ENCODE measurements around the gene POC1B.
A peak's percentile ranks its signal among the peaks of the same experiment; 100 is the strongest.

The POC1B gene

GRCh38 chr12:89470741-89471509 is 54.9 kb downstream of the POC1B start:
- TF ChIP-seq CTCF (IDR thresholded peaks at IDR 0.05; ENCODE audit: control insufficient read depth, insufficient read depth, low read depth, low read length, missing control alignments): peak; percentile 61
- no peak overlapping the region for H3K4me3 ChIP-seq (ENCODE audit: control insufficient read depth, low read depth, low read length)
- no peak for DNase-seq (ENCODE audit: low read depth)

GRCh38 chr12:89469361-89469760 is 56.5 kb downstream of the POC1B start:
- no peak for TF ChIP-seq CTCF (IDR thresholded peaks at IDR 0.05; ENCODE audit: control insufficient read depth, insufficient read depth, low read depth, low read length, missing control alignments)
- no peak overlapping the region for H3K4me3 ChIP-seq (ENCODE audit: control insufficient read depth, low read depth, low read length)

GRCh38 chr12:89468648-89469326 is 57.1 kb downstream of the POC1B start:
- no peak for DNase-seq (ENCODE audit: low read depth)
- TF ChIP-seq CTCF (IDR thresholded peaks at IDR 0.05; ENCODE audit: control insufficient read depth, insufficient read depth, low read depth, low read length, missing control alignments): no peak
- H3K4me3 ChIP-seq (ENCODE audit: control insufficient read depth, low read depth, low read length): no peak overlapping the region

More at GRCh38 chr12:89469361-89469760, 56.5 kb downstream of the POC1B start:
- no peak for DNase-seq (ENCODE audit: low read depth)

- no peak overlapping the region for H3K4me3 ChIP-seq (ENCODE audit: control insufficient read depth, low read depth, low read length)
- DNase-seq (ENCODE audit: low read depth): no peak
- TF ChIP-seq CTCF (IDR thresholded peaks at IDR 0.05; ENCODE audit: control insufficient read depth, insufficient read depth, low read depth, low read length, missing control alignments): no peak
Observed at GRCh38 chr12:89468017-89468416, 57.8 kb downstream of the POC1B start.

GRCh38 chr12:89464974-89465592 is 60.8 kb downstream of the POC1B start:
- H3K4me3 ChIP-seq (ENCODE audit: control insufficient read depth, low read depth, low read length): no peak overlapping the region
- no peak for DNase-seq (ENCODE audit: low read depth)
- TF ChIP-seq CTCF (IDR thresholded peaks at IDR 0.05; ENCODE audit: control insufficient read depth, insufficient read depth, low read depth, low read length, missing control alignments): no peak

GRCh38 chr12:89461649-89462612 is 63.9 kb downstream of the POC1B start:
- TF ChIP-seq CTCF (IDR thresholded peaks at IDR 0.05; ENCODE audit: control insufficient read depth, insufficient read depth, low read depth, low read length, missing control alignments): peak; percentile 39
- DNase-seq (ENCODE audit: low read depth): peak; percentile 70
- no peak overlapping the region for H3K4me3 ChIP-seq (ENCODE audit: control insufficient read depth, low read depth, low read length)

All from AG09309 (cell line).